Psoas muscle (tissue), 8 donors: ENCODE measurements around the gene MST1. TPM values are rescaled to one million over a fixed set of nuclear protein-coding genes. Genes with fewer than 3 reads are reported as not detected.

Experiments
- ATAC-seq, 4 donors: fragments of 200-7000 bp; cut with Tn5 transposase; one replicate each; pipeline ENCODE4 v1.9.1; 2020; ENCODE audit warnings: moderate library complexity in 3 of 4, mild to moderate bottlenecking in 2 of 4
- DNase-seq, 2 donors: peaks; one replicate each; pipeline ENCODE4 v3.0.0-alpha.2; 2020
- H3K27ac ChIP-seq: fragments of 200-600 bp; one replicate; pipeline ENCODE4 v1.8.0; 2022
- H3K27me3 ChIP-seq, 3 donors: fragments of 200-600 bp in 1 of 3; one replicate each; pipeline versions ENCODE4 v1.6.1 to v1.8.0; 2013 to 2022; ENCODE audit warnings: low read length in 2 of 3, mild to moderate bottlenecking in 2 of 3, moderate library complexity in 1 of 3; ENCODE audit not compliant: insufficient read depth in 3 of 3
- H3K36me3 ChIP-seq, 2 donors: fragments of 200-600 bp in 1 of 2; one replicate each; pipeline versions ENCODE4 v1.6.1 to v1.8.0; 2013 to 2022; ENCODE audit warnings: low read depth in 1 of 2, mild to moderate bottlenecking in 1 of 2, moderate library complexity in 1 of 2; ENCODE audit not compliant: insufficient read depth in 1 of 2
- H3K4me1 ChIP-seq: fragments of 200-600 bp; one replicate; pipeline ENCODE4 v1.8.0; 2022
- H3K4me3 ChIP-seq: fragments of 200-600 bp; one replicate; pipeline ENCODE4 v1.8.0; 2022; ENCODE audit warnings: mild to moderate bottlenecking
- H3K9me3 ChIP-seq: fragments of 200-600 bp; one replicate; pipeline ENCODE4 v1.8.0; 2022
- CTCF ChIP-seq: fragments of 200-600 bp; IDR thresholded peaks from one replicate; pipeline ENCODE4 v1.8.0; 2022; ENCODE audit warnings: antibody characterized with exemption
- WGBS, 3 donors: extraction: QIAGEN DNeasy Blood & Tissue Kit; methylation state at CpG; one replicate each; pipeline versions ENCODE4 v1.1.6 to v1.1.7; 2013; 5-methylcytosine and 5-hydroxymethylcytosine counted together
- intact Hi-C, 2 donors: fragments of 100-400 bp; cut with DNase I; formaldehyde crosslinking; loops; one replicate each; pipeline versions ENCODE4 v1.11.0 to v1.14.2; 2022
- polyA plus RNA-seq, 3 donors: library from polyadenylated mRNA; stranded (reverse); fragments of 200-250 nt; gene quantifications; one replicate each; pipeline ENCODE4 v1.2.3, GENCODE V29; 2013
- total RNA-seq, 4 donors: library from RNA; stranded (reverse); fragmentation: NEBNext Ultra II Directional in 2 of 4; extraction: Animal tissue kit (Norgen Biotek cat#: 25700) in 2 of 4; gene quantifications; one replicate each; pipeline versions ENCODE4 v1.2.1 to v1.2.4, GENCODE V29; 2021 to 2023
- donor health status: healthy with polysubstance abuse.
- donor health status: DM: no; HTN: no; CAD: no; lungs with moderate emphysema.
- donor health status: Bipolar disorder and iron deficiency.
- donor health status: healthy.
- donor health status: DM: yes; HTN: yes; CAD: no.
- donor health status: DM: no; HTN: no; CAD: no.
- donor health status: DM: no; HTN: no; CAD: no.
- donor health status: DM: yes; HTN: yes; CAD: no.

The MST1 gene
- total and polyA plus RNA-seq, 7 donors: 1.4 to 7.0 (median 3.2) TPM

GRCh38 chr3:49662021-49662420, 27.3 kb downstream of the MST1 start:
- TF ChIP-seq CTCF: no peak
- Histone ChIP-seq H3K27me3 (no peaks in the 10 kb centered on the region), H3K4me3 (no peak overlapping the region), H3K27ac (no peak overlapping the region), H3K9me3 (no peaks in the 10 kb centered on the region), H3K36me3 (no peaks in the 10 kb centered on the region), H3K4me1 (no peaks in the 10 kb centered on the region)
- DNase-seq (no peak), ATAC-seq (no peak)
- intact Hi-C loops: no loop called here
- 89 to 94% (median 91%) methylated on average over 18 to 22 of the region's 22 CpGs for WGBS, 3 donors

GRCh38 chr3:49661281-49661680, 28.0 kb downstream of the MST1 start:
- Histone ChIP-seq H3K9me3 (no peaks in the 10 kb centered on the region), H3K4me1 (no peaks in the 10 kb centered on the region), H3K4me3 (no peak overlapping the region), H3K27me3 (no peaks in the 10 kb centered on the region), H3K27ac (no peak overlapping the region), H3K36me3 (no peaks in the 10 kb centered on the region)
- 86 to 92% (median 86%) methylated on average over 14 of the region's 14 CpGs for WGBS, 3 donors
- TF ChIP-seq CTCF: no peak
- ATAC-seq (no peak), DNase-seq (no peak)
- intact Hi-C loops: no loop called here

- Histone ChIP-seq H3K27ac (no peak overlapping the region), H3K27me3 (no peaks in the 10 kb centered on the region), H3K9me3 (no peaks in the 10 kb centered on the region), H3K4me3 (no peak overlapping the region), H3K36me3 (no peaks in the 10 kb centered on the region), H3K4me1 (no peaks in the 10 kb centered on the region)
- DNase-seq: no peak
- ATAC-seq: no peak
- WGBS, 3 donors: 34 to 63% (median 56%) methylated on average over 4 of the region's 4 CpGs
- intact Hi-C loops: no loop called here
- TF ChIP-seq CTCF: no peak
These were observed 29.5 kb downstream of the MST1 start for GRCh38 chr3:49659756-49660155.

- Histone ChIP-seq H3K4me3 (no peak overlapping the region), H3K27ac (no peak overlapping the region), H3K4me1 (no peaks in the 10 kb centered on the region), H3K36me3 (no peaks in the 10 kb centered on the region), H3K9me3 (no peaks in the 10 kb centered on the region), H3K27me3 (no peaks in the 10 kb centered on the region)
- intact Hi-C loops: no loop called here
- TF ChIP-seq CTCF: no peak
- 66 to 83% (median 71%) methylated on average over 2 of the region's 2 CpGs for WGBS, 3 donors
- ATAC-seq (no peak), DNase-seq (no peak)
These were observed 30.6 kb downstream of the MST1 start for GRCh38 chr3:49658711-49659110.

GRCh38 chr3:49657208-49657915, 31.9 kb downstream of the MST1 start:
- Histone ChIP-seq H3K9me3 (no peaks in the 10 kb centered on the region), H3K4me3 (no peak overlapping the region), H3K27ac (no peak overlapping the region), H3K36me3 (no peaks in the 10 kb centered on the region), H3K4me1 (no peaks in the 10 kb centered on the region), H3K27me3 (no peaks in the 10 kb centered on the region)
- WGBS, 3 donors: 87 to 91% (median 88%) methylated on average over 36 of the region's 36 CpGs
- intact Hi-C loops: no loop called here
- no peak for TF ChIP-seq CTCF
- DNase-seq (no peak), ATAC-seq (no peak)
